GM12873 (cell line): ENCODE data around the gene FGF19.

Experiments
- TF ChIP-seq, protein P1 (sequence below): IDR thresholded peaks from 2 replicates; pipeline ENCODE4 v1.5.1; 2012; ENCODE audit warnings: low read depth, mild to moderate bottlenecking, moderate library complexity, low read length, control low read depth; ENCODE audit not compliant: insufficient read depth; ENCODE audit errors: missing control alignments

The FGF19 gene

GRCh38 chr11:69655479-69656428, 48.1 kb downstream of the FGF19 start:
- TF ChIP-seq, protein P1, sequence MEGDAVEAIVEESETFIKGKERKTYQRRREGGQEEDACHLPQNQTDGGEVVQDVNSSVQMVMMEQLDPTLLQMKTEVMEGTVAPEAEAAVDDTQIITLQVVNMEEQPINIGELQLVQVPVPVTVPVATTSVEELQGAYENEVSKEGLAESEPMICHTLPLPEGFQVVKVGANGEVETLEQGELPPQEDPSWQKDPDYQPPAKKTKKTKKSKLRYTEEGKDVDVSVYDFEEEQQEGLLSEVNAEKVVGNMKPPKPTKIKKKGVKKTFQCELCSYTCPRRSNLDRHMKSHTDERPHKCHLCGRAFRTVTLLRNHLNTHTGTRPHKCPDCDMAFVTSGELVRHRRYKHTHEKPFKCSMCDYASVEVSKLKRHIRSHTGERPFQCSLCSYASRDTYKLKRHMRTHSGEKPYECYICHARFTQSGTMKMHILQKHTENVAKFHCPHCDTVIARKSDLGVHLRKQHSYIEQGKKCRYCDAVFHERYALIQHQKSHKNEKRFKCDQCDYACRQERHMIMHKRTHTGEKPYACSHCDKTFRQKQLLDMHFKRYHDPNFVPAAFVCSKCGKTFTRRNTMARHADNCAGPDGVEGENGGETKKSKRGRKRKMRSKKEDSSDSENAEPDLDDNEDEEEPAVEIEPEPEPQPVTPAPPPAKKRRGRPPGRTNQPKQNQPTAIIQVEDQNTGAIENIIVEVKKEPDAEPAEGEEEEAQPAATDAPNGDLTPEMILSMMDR: no peak

GRCh38 chr11:69654660-69655478, 49.0 kb downstream of the FGF19 start:
- TF ChIP-seq, protein P1: no peak

DNA sequence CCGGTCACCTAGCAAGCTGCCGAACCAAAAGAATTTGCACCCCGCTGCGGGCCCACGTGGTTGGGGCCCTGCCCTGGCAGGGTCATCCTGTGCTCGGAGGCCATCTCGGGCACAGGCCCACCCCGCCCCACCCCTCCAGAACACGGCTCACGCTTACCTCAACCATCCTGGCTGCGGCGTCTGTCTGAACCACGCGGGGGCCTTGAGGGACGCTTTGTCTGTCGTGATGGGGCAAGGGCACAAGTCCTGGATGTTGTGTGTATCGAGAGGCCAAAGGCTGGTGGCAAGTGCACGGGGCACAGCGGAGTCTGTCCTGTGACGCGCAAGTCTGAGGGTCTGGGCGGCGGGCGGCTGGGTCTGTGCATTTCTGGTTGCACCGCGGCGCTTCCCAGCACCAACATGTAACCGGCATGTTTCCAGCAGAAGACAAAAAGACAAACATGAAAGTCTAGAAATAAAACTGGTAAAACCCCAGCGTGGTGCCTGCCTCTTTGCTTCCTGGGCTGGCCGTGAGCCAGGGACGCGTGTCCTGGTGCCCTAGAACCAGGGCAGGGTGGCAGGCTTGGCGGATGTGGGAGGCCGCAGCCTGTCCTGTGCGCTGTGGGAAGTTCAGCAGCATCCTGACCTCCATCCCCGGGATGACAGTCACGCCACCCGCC, 49.7 kb downstream of the FGF19 start:
- TF ChIP-seq, protein P1: no peak

GRCh38 chr11:69653406-69653960, 50.3 kb downstream of the FGF19 start:
- TF ChIP-seq, protein P1: no peak

DNA sequence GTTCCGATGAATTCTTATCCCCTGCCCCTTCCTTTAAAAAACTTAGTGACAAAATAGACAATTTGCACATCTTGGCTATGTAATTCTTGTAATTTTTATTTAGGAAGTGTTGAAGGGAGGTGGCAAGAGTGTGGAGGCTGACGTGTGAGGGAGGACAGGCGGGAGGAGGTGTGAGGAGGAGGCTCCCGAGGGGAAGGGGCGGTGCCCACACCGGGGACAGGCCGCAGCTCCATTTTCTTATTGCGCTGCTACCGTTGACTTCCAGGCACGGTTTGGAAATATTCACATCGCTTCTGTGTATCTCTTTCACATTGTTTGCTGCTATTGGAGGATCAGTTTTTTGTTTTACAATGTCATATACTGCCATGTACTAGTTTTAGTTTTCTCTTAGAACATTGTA, 50.8 kb downstream of the FGF19 start:
- TF ChIP-seq, protein P1: no peak

DNA sequence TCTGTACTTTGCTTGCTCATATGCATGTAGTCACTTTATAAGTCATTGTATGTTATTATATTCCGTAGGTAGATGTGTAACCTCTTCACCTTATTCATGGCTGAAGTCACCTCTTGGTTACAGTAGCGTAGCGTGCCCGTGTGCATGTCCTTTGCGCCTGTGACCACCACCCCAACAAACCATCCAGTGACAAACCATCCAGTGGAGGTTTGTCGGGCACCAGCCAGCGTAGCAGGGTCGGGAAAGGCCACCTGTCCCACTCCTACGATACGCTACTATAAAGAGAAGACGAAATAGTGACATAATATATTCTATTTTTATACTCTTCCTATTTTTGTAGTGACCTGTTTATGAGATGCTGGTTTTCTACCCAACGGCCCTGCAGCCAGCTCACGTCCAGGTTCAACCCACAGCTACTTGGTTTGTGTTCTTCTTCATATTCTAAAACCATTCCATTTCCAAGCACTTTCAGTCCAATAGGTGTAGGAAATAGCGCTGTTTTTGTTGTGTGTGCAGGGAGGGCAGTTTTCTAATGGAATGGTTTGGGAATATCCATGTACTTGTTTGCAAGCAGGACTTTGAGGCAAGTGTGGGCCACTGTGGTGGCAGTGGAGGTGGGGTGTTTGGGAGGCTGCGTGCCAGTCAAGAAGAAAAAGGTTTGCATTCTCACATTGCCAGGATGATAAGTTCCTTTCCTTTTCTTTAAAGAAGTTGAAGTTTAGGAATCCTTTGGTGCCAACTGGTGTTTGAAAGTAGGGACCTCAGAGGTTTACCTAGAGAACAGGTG, 51.8 kb downstream of the FGF19 start:
- TF ChIP-seq, protein P1: no peak
